A549 treated with AZD9567 at 1 μM for 4 hours (cell line): ENCODE measurements around the gene NDUFA13. TPM values are rescaled to one million over a fixed set of nuclear protein-coding genes. Genes with fewer than 3 reads are reported as not detected.

Experiments used
- total RNA-seq: library from RNA; stranded (reverse); fragments of 200-300 nt; extraction: Qiagen RNA extraction; gene quantifications from 5 replicates; pipeline ENCODE4 v1.2.3, GENCODE V29; 2022; ENCODE audit not compliant: insufficient read depth

The NDUFA13 gene
- total RNA-seq: 123 to 157 TPM (median 154 TPM) in 5 replicates

GRCh38 chr19:19515642-19516519 is at the start of gene NDUFA13:
NDUFA13 (plus strand) TSS chr19:19516225; CDS start chr19:19516239, 14 bp downstream.

GRCh38 chr19:19514881-19515641 is 964 bp upstream of the NDUFA13 start, which contains the start of gene TSSK6:
TSSK6 (minus strand) TSS chr19:19515548; CDS start chr19:19515427, 121 bp downstream.

GRCh38 chr19:19528721-19529490 is 12.9 kb downstream of the NDUFA13 start, which contains the start of gene YJEFN3:
YJEFN3 (plus strand) TSS chr19:19528911; CDS start chr19:19528933, 22 bp downstream.

GRCh38 chr19:19538061-19538784 is 22.2 kb downstream of the NDUFA13 start, which contains the start of gene CILP2:
CILP2 (plus strand) TSS chr19:19538265; CDS start chr19:19538350, 85 bp downstream.

Other genes with a start within 250 kb of the NDUFA13 start
- gene TM6SF2, start 242.9 kb upstream of the NDUFA13 start, total RNA-seq: 0.33 to 0.83 TPM (median 0.70 TPM) in 4 of 5 replicates, not detected in the other
- gene SUGP1, start 195.7 kb upstream of the NDUFA13 start, total RNA-seq: 24.9 to 44.4 TPM (median 27.8 TPM) in 5 replicates
- gene MAU2, start 195.4 kb upstream of the NDUFA13 start, total RNA-seq: 13.4 to 15.0 TPM (median 13.6 TPM) in 5 replicates
- 42.7 to 51.8 TPM (median 47.6 TPM) in 5 replicates for gene GATAD2A, start 110.5 kb upstream of the NDUFA13 start, total RNA-seq
- 1.3 to 1.6 TPM (median 1.4 TPM) in 4 of 5 replicates, not detected in the other for gene TSSK6, start 677 bp upstream of the NDUFA13 start, total RNA-seq
- gene YJEFN3, start 12.7 kb downstream of the NDUFA13 start, total RNA-seq: 1.2 to 4.3 TPM (median 3.8 TPM) in 5 replicates
- 0.15 to 0.37 TPM (median 0.19 TPM) in 4 of 5 replicates, not detected in the other for gene CILP2, start 22.0 kb downstream of the NDUFA13 start, total RNA-seq
- 1.5 to 1.9 TPM (median 1.7 TPM) in 4 of 5 replicates, not detected in the other for gene PBX4, start 102.5 kb downstream of the NDUFA13 start, total RNA-seq
- gene LPAR2, start 112.0 kb downstream of the NDUFA13 start, total RNA-seq: 1.5 to 4.2 TPM (median 3.9 TPM) in 5 replicates
- 3.7 to 6.1 TPM (median 5.3 TPM) in 5 replicates for gene GMIP, start 127.4 kb downstream of the NDUFA13 start, total RNA-seq
- 23.5 to 35.6 TPM (median 34.4 TPM) in 5 replicates for gene ATP13A1, start 147.5 kb downstream of the NDUFA13 start, total RNA-seq
- 3.4 to 7.2 TPM (median 4.0 TPM) in 5 replicates for gene ZNF101, start 152.6 kb downstream of the NDUFA13 start, total RNA-seq
- gene ZNF14, start 216.9 kb downstream of the NDUFA13 start, total RNA-seq: 2.1 to 2.4 TPM (median 2.2 TPM) in 5 replicates